ENCODE results near the gene AOPEP.

Gene AOPEP

DNA sequence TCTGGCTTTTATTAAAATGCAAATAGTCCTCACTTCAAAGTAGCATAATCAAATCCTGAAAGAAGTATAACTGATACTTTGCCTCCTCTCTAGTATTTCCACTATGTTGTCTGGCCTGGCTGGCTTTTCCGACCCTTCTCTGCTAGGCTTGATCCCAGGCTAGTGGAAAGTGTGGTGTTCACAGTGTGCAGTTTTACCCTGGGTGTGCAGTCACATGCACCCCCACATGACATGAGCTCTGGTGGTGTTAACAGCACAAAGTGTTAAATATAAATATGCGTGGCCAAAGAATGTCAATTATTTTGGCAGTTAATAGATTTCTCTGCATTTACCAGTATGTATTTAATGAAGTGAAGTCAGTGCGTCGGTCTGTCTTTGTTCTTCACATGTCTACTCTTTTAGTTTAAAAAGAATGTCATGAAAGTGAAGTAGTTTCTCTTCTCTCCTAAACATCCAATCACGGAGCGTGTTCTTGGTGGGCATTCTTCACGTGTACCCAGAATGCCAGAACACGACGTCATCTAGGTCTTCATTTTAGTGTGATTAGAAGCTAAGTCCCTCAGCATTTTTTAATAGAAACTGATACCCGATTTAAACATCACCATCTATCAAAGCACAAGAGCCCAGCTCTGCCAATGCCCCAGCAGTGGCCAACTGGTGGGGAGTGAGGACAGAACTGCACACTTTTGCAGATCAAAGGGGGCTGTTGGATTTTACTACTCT lies 304.6 kb downstream of the AOPEP start:
- Histone ChIP-seq H3K4me1 (ENCODE audit: control insufficient read depth in 1 of 2, insufficient read depth in 2 of 2, low read length in 2 of 2) (peaks cover 35 to 56% of the 10 kb centered on the region in 2 donors), H3K9ac (ENCODE audit: low read depth in 1 of 2, low read length in 2 of 2) (no peak overlapping the region), H3K27ac (ENCODE audit: low read depth, low read length) (no peak overlapping the region), H3K9me3 (ENCODE audit: control insufficient read depth in 1 of 2, low read length in 2 of 2) (no peaks in the 10 kb centered on the region), H3K4me3 (ENCODE audit: low read depth in 1 of 2, low read length in 2 of 2) (no peak overlapping the region), H3K27me3 (ENCODE audit: control insufficient read depth in 1 of 2, insufficient read depth in 2 of 2, low read length in 2 of 2) (no peaks in the 10 kb centered on the region), H3K36me3 (ENCODE audit: control insufficient read depth in 1 of 2, insufficient read depth in 2 of 2, low read length in 2 of 2) (peaks cover 0 to 4% of the 10 kb centered on the region in 2 donors)

DNA sequence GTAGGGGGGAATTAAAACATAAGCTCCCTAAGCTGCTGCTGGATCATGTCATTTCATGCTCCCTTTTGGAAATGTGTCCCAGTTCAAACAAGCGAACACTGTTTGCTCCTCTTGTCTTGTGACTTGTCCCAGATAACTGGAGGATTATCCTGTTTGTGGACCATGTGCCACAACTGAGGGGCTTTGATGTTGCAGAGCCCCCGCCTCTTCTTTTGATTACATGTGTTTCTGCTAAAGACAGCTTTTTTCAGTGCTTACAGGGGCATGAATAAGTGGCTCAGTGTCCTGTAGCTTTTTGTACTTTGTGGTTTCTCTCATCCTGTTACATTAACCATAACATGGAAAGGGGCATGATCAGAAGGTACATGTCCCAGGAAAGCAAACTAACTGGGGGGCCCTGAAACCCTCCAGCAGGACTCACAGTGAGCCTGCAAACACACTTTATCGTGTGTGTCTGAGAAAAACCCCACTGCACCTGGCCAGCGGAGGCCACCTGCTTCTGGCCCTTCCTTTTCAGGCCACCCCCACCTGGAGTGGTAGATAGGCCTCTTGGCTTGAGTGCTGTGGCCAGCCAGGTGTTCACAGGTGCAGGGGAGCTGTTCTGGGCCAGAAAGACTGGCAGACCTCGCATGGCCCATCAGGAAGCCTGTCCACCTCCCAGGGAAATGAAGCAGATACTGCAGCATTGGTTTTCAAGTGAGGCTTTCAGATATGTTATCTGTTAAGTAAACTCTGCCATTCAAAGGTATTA lies 305.4 kb downstream of the AOPEP start:
- Histone ChIP-seq H3K4me1 (ENCODE audit: control insufficient read depth in 1 of 2, insufficient read depth in 2 of 2, low read length in 2 of 2) (peaks cover 31 to 49% of the 10 kb centered on the region in 2 donors), H3K27ac (ENCODE audit: low read depth, low read length) (no peak overlapping the region), H3K36me3 (ENCODE audit: control insufficient read depth in 1 of 2, insufficient read depth in 2 of 2, low read length in 2 of 2) (no peaks in the 10 kb centered on the region), H3K9ac (ENCODE audit: low read depth in 1 of 2, low read length in 2 of 2) (no peak overlapping the region), H3K4me3 (ENCODE audit: low read depth in 1 of 2, low read length in 2 of 2) (no peak overlapping the region), H3K27me3 (ENCODE audit: control insufficient read depth in 1 of 2, insufficient read depth in 2 of 2, low read length in 2 of 2) (no peaks in the 10 kb centered on the region), H3K9me3 (ENCODE audit: control insufficient read depth in 1 of 2, low read length in 2 of 2) (no peaks in the 10 kb centered on the region)

DNA sequence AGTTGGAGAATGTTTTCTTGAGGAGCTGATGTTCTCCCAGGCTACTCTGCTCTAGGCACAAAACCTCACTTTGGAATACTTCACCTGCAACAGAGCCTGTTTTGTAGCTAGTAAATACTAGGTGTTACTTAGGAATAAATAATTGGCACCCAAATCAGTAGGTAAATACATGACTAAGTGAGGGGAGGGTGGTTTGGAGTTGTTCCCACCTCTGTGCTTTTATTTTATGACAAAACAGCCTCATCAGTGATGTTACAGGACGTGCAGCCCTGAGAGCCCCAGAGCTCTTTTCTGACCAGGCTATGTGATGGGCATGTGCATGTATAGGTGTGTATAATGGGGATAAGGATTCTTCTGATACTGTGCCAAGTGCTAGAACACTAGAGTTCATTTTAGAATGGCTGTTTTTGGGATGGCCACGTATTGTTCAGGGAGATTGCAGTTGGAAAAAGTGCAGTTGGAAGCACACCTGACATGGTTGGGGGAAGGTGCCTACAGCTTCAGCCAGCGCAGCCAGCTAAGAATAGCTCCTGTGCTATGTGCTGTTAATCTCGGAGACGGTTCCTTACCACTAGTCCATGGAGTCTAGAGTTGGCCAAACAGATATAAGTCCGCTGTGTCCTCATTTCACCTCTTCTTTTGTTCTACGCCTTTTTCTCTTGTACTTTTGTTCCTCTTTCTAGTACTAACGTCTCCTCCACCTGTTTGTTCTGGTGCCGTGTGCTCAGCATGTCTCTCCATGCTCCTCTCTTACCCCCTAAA lies 306.3 kb downstream of the AOPEP start:
- no peaks in the 10 kb centered on the region for H3K36me3 ChIP-seq (ENCODE audit: control insufficient read depth in 1 of 2, insufficient read depth in 2 of 2, low read length in 2 of 2)
- peaks cover 35 to 54% of the 10 kb centered on the region in 2 donors for H3K4me1 ChIP-seq (ENCODE audit: control insufficient read depth in 1 of 2, insufficient read depth in 2 of 2, low read length in 2 of 2)
- no peak overlapping the region for H3K4me3 ChIP-seq (ENCODE audit: low read depth in 1 of 2, low read length in 2 of 2)
- H3K27me3 ChIP-seq (ENCODE audit: control insufficient read depth in 1 of 2, insufficient read depth in 2 of 2, low read length in 2 of 2) = no peaks in the 10 kb centered on the region
- H3K9me3 ChIP-seq (ENCODE audit: control insufficient read depth in 1 of 2, low read length in 2 of 2) = no peaks in the 10 kb centered on the region
- H3K27ac ChIP-seq (ENCODE audit: low read depth, low read length) = no peak overlapping the region
- H3K9ac ChIP-seq (ENCODE audit: low read depth in 1 of 2, low read length in 2 of 2) = no peak overlapping the region

DNA sequence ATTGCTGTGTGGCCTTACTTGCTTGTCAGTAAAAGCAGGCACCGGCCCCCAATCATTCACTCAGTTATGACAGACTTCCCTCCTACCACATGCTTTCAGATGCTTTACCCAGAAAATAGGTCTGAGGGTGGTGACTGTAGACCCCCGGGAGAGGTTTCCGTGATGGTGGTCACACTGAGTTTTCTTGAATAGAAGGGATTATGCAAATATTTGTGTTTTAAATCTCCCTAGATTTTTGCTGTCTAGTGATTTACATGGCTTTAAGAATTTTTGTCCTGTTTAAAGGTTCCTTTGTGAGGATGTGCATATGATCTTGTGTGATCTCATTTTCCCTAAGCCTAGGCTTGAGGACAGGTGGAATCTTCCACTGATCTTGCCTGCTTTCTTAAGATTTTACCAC lies 309.3 kb downstream of the AOPEP start:
- Histone ChIP-seq H3K36me3 (ENCODE audit: control insufficient read depth in 1 of 2, insufficient read depth in 2 of 2, low read length in 2 of 2) (peaks cover 0 to 3% of the 10 kb centered on the region in 2 donors), H3K27ac (ENCODE audit: low read depth, low read length) (no peak overlapping the region), H3K9ac (ENCODE audit: low read depth in 1 of 2, low read length in 2 of 2) (no peak overlapping the region), H3K9me3 (ENCODE audit: control insufficient read depth in 1 of 2, low read length in 2 of 2) (no peaks in the 10 kb centered on the region), H3K27me3 (ENCODE audit: control insufficient read depth in 1 of 2, insufficient read depth in 2 of 2, low read length in 2 of 2) (no peaks in the 10 kb centered on the region), H3K4me1 (ENCODE audit: control insufficient read depth in 1 of 2, insufficient read depth in 2 of 2, low read length in 2 of 2) (peaks cover 46 to 53% of the 10 kb centered on the region in 2 donors), H3K4me3 (ENCODE audit: low read depth in 1 of 2, low read length in 2 of 2) (no peak overlapping the region)

DNA sequence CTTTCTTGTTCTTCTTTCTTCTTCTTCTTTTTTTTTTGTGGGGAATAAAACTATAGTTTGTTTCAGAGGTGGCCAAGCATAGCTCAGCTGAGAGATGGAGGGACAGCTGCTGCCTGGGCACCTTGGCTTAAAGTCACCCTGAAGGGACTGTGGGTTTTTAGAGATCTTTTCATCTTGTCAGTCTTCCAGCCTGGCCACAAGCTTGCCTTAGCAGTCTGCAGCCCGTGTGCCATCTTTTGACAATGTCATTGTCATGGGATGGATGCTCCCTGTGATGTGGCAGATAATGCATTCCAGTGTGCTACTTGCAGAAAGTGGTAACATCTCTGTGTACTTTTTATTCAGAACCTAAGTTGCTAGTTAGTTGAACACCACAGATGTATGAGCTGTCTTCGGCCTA lies 310.2 kb downstream of the AOPEP start:
- H3K4me1 ChIP-seq (ENCODE audit: control insufficient read depth in 1 of 2, insufficient read depth in 2 of 2, low read length in 2 of 2) = peaks cover 45 to 46% of the 10 kb centered on the region in 2 donors
- H3K36me3 ChIP-seq (ENCODE audit: control insufficient read depth in 1 of 2, insufficient read depth in 2 of 2, low read length in 2 of 2) = peaks cover 0 to 3% of the 10 kb centered on the region in 2 donors
- no peaks in the 10 kb centered on the region for H3K27me3 ChIP-seq (ENCODE audit: control insufficient read depth in 1 of 2, insufficient read depth in 2 of 2, low read length in 2 of 2)
- H3K9ac ChIP-seq (ENCODE audit: low read depth in 1 of 2, low read length in 2 of 2) = no peak overlapping the region
- H3K4me3 ChIP-seq (ENCODE audit: low read depth in 1 of 2, low read length in 2 of 2) = no peak overlapping the region
- H3K27ac ChIP-seq (ENCODE audit: low read depth, low read length) = no peak overlapping the region
- H3K9me3 ChIP-seq (ENCODE audit: control insufficient read depth in 1 of 2, low read length in 2 of 2) = no peaks in the 10 kb centered on the region

DNA sequence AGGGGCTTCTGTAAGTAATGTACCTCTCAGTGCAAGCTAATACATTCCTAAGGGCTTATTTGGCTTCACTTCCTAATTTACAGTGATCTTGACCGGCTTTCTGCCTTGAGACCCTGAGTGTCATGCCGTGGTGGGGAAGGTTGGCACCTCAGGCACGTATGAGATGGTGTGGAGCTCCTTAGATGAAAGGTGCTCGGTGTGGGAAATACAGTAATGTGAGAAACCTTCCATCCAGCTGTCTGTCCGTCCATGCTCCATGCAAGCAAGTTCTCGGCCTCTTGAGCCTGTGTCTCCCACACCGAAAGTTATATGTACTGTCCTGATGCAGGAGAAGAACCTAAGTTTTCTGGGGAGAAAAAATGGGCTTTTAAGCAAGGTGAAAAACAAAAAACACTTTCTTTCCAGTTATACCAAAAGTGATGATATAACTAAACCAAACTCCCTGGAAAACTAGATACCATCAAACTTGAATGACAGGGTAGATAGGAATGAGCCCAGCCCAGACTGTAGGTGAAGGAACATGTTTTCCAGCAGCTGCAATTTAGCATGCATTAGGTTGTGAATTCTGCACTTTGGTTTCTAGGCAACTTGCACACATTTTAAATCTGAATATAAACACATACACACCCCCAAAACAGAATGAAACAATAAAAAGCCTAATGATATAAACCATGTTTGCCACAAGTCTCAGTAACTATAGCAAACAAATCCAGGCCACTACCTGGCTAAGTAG lies 311.5 kb downstream of the AOPEP start:
- Histone ChIP-seq H3K36me3 (ENCODE audit: control insufficient read depth in 1 of 2, insufficient read depth in 2 of 2, low read length in 2 of 2) (peaks cover 0 to 3% of the 10 kb centered on the region in 2 donors), H3K9me3 (ENCODE audit: control insufficient read depth in 1 of 2, low read length in 2 of 2) (no peaks in the 10 kb centered on the region), H3K4me1 (ENCODE audit: control insufficient read depth in 1 of 2, insufficient read depth in 2 of 2, low read length in 2 of 2) (peaks cover 37 to 38% of the 10 kb centered on the region in 2 donors), H3K27me3 (ENCODE audit: control insufficient read depth in 1 of 2, insufficient read depth in 2 of 2, low read length in 2 of 2) (no peaks in the 10 kb centered on the region), H3K4me3 (ENCODE audit: low read depth in 1 of 2, low read length in 2 of 2) (no peak overlapping the region), H3K9ac (ENCODE audit: low read depth in 1 of 2, low read length in 2 of 2) (no peak overlapping the region), H3K27ac (ENCODE audit: low read depth, low read length) (no peak overlapping the region)

DNA sequence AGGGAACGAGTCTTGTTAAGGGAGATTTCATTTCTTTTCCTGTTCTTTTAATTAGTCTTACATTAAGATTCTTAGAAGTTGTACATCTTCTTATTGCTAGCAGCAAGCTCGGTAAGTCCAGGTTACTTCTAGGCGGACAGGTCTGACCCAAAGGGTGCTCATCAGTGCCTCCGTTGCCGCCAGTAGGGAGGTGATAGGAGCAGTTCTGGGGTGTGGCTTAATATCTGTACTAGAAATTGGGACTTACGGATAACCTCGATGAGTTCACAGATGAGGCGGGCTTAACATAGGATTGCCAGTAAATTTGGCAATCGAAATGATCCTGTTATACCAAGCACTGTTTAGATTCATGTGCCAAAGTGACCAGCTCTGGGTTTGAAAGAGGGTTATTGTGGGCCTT lies 312.2 kb downstream of the AOPEP start:
- no peak overlapping the region for H3K4me3 ChIP-seq (ENCODE audit: low read depth in 1 of 2, low read length in 2 of 2)
- peaks cover 34 to 38% of the 10 kb centered on the region in 2 donors for H3K4me1 ChIP-seq (ENCODE audit: control insufficient read depth in 1 of 2, insufficient read depth in 2 of 2, low read length in 2 of 2)
- no peak overlapping the region for H3K9ac ChIP-seq (ENCODE audit: low read depth in 1 of 2, low read length in 2 of 2)
- H3K27me3 ChIP-seq (ENCODE audit: control insufficient read depth in 1 of 2, insufficient read depth in 2 of 2, low read length in 2 of 2) = no peaks in the 10 kb centered on the region
- no peaks in the 10 kb centered on the region for H3K9me3 ChIP-seq (ENCODE audit: control insufficient read depth in 1 of 2, low read length in 2 of 2)
- no peak overlapping the region for H3K27ac ChIP-seq (ENCODE audit: low read depth, low read length)
- peaks cover 0 to 3% of the 10 kb centered on the region in 2 donors for H3K36me3 ChIP-seq (ENCODE audit: control insufficient read depth in 1 of 2, insufficient read depth in 2 of 2, low read length in 2 of 2)

DNA sequence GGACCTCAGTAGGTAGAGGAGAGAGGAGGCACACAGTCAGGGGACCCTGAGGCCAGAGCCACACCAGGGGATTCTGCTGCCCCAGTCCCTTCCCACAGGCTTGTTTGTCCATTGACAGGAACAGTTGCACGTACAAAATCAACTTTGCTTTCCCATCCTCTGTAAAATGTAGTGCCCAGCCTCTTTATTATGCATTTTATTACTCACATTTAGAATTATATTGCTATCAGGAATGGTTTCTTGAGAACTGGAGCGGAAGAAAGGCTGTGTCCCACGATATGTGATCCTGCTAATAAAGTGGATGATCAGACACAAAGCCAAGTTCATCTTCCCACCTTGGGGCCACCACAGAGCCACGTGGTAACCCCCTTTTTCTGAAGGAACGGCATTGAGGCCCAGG lies 313.6 kb downstream of the AOPEP start:
- no peaks in the 10 kb centered on the region for H3K9me3 ChIP-seq (ENCODE audit: control insufficient read depth in 1 of 2, low read length in 2 of 2)
- H3K36me3 ChIP-seq (ENCODE audit: control insufficient read depth in 1 of 2, insufficient read depth in 2 of 2, low read length in 2 of 2) = peaks cover 0 to 6% of the 10 kb centered on the region in 2 donors
- no peak overlapping the region for H3K4me3 ChIP-seq (ENCODE audit: low read depth in 1 of 2, low read length in 2 of 2)
- peaks cover 46 to 48% of the 10 kb centered on the region in 2 donors for H3K4me1 ChIP-seq (ENCODE audit: control insufficient read depth in 1 of 2, insufficient read depth in 2 of 2, low read length in 2 of 2)
- no peak overlapping the region for H3K27ac ChIP-seq (ENCODE audit: low read depth, low read length)
- no peak overlapping the region for H3K9ac ChIP-seq (ENCODE audit: low read depth in 1 of 2, low read length in 2 of 2)
- H3K27me3 ChIP-seq (ENCODE audit: control insufficient read depth in 1 of 2, insufficient read depth in 2 of 2, low read length in 2 of 2) = no peaks in the 10 kb centered on the region

DNA sequence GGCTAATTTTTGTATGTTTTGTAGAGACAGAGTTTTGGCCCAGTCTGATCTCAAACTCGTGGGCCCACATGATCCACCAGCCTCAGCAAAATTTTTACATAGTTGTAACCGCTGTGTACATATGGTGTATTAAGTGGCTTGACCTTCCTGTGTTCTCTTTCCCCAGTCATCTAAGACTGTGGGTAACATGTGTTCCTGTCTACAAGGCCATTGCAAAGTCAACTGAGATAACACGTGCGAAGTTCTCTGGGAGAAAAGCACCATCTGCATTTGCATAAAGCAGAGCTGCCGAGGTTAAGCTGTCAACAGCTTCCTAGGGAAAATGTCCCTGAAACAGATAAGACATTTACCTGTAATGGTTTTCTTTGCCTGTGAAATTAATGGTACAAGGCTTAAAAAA lies 317.3 kb downstream of the AOPEP start:
- Histone ChIP-seq H3K4me3 (ENCODE audit: low read depth in 1 of 2, low read length in 2 of 2) (no peak overlapping the region), H3K4me1 (ENCODE audit: control insufficient read depth in 1 of 2, insufficient read depth in 2 of 2, low read length in 2 of 2) (peaks cover 35% of the 10 kb centered on the region in 2 donors), H3K9me3 (ENCODE audit: control insufficient read depth in 1 of 2, low read length in 2 of 2) (no peaks in the 10 kb centered on the region), H3K36me3 (ENCODE audit: control insufficient read depth in 1 of 2, insufficient read depth in 2 of 2, low read length in 2 of 2) (peaks cover 0 to 6% of the 10 kb centered on the region in 2 donors), H3K27ac (ENCODE audit: low read depth, low read length) (no peak overlapping the region), H3K27me3 (ENCODE audit: control insufficient read depth in 1 of 2, insufficient read depth in 2 of 2, low read length in 2 of 2) (no peaks in the 10 kb centered on the region), H3K9ac (ENCODE audit: low read depth in 1 of 2, low read length in 2 of 2) (no peak overlapping the region)
